Loucy (cell line): ENCODE measurements around the gene ADORA1.
A peak's percentile ranks its signal among the peaks of the same experiment; 100 is the strongest.

Source experiments
- H2AFZ ChIP-seq: fragments of 200-600 bp; sonication (generic); 2 replicates; pipeline ENCODE4 v1.6.0; 2016; ENCODE audit warnings: antibody characterized with exemption, mild to moderate bottlenecking, low read length, moderate library complexity
- H3F3A ChIP-seq: fragments of 200-600 bp; 2 replicates; pipeline ENCODE4 v1.6.0; 2016; ENCODE audit warnings: antibody characterized with exemption, low read depth, mild to moderate bottlenecking
- H3K27me3 ChIP-seq: fragments of 200-600 bp; sonication (generic); 2 replicates; pipeline ENCODE4 v1.6.1; 2014; ENCODE audit warnings: low read length, mild to moderate bottlenecking; ENCODE audit not compliant: insufficient read depth, poor library complexity, severe bottlenecking
- H3K36me3 ChIP-seq: fragments of 200-600 bp; sonication (generic); 2 replicates; pipeline ENCODE4 v1.6.1; 2016; ENCODE audit warnings: low read length; ENCODE audit not compliant: insufficient read depth
- H3K4me1 ChIP-seq: fragments of 200-600 bp; sonication (generic); 2 replicates; pipeline ENCODE4 v1.5.1; 2014; ENCODE audit warnings: low read length, mild to moderate bottlenecking; ENCODE audit not compliant: insufficient read depth, poor library complexity, severe bottlenecking
- H3K4me2 ChIP-seq: fragments of 200-600 bp; sonication (generic); 2 replicates; pipeline ENCODE4 v1.6.0; 2014; ENCODE audit warnings: antibody characterized with exemption, low read length, low read depth, mild to moderate bottlenecking; ENCODE audit not compliant: poor library complexity, severe bottlenecking
- H3K4me3 ChIP-seq: fragments of 200-600 bp; sonication (generic); 2 replicates; pipeline ENCODE4 v1.5.1; 2014; ENCODE audit warnings: low read length, mild to moderate bottlenecking, mixed read lengths; ENCODE audit not compliant: poor library complexity, severe bottlenecking
- H3K79me2 ChIP-seq: fragments of 200-600 bp; sonication (generic); 2 replicates; pipeline ENCODE4 v1.6.1; 2014; ENCODE audit warnings: low read length; ENCODE audit not compliant: insufficient read depth
- H3K9ac ChIP-seq: fragments of 200-600 bp; sonication (generic); 2 replicates; pipeline ENCODE4 v1.6.0; 2014; ENCODE audit warnings: mild to moderate bottlenecking, low read depth, low read length, moderate library complexity; ENCODE audit not compliant: poor library complexity, severe bottlenecking
- H3K9me2 ChIP-seq: fragments of 200-600 bp; sonication (generic); replicated peaks from 2 replicates; pipeline ENCODE4 v1.6.1; 2016; ENCODE audit warnings: low read depth, low read length, mixed read lengths
- H3K9me3 ChIP-seq: fragments of 200-600 bp; sonication (generic); 2 replicates; pipeline ENCODE4 v1.6.1; 2014; ENCODE audit warnings: mild to moderate bottlenecking, antibody characterized with exemption, low read length, low read depth; ENCODE audit not compliant: insufficient read depth
- H4K20me1 ChIP-seq: fragments of 200-600 bp; sonication (generic); 2 replicates; pipeline ENCODE4 v1.6.0; 2014; ENCODE audit warnings: antibody characterized with exemption, low read length, mild to moderate bottlenecking; ENCODE audit not compliant: insufficient read depth, poor library complexity, severe bottlenecking
- EZH2phosphoT487 ChIP-seq: fragments of 200-600 bp; IDR thresholded peaks from 2 replicates; pipeline ENCODE4 v1.6.1; 2018; ENCODE audit warnings: antibody characterized with exemption, mild to moderate bottlenecking, moderate library complexity, borderline replicate concordance
- TF ChIP-seq, protein P1 (sequence below): fragments of 200-600 bp; sonication (generic); conservative IDR thresholded peaks from 2 replicates; pipeline ENCODE4 v1.5.1; 2014; ENCODE audit warnings: mild to moderate bottlenecking, antibody characterized with exemption, low read length

ADORA1 gene

DNA sequence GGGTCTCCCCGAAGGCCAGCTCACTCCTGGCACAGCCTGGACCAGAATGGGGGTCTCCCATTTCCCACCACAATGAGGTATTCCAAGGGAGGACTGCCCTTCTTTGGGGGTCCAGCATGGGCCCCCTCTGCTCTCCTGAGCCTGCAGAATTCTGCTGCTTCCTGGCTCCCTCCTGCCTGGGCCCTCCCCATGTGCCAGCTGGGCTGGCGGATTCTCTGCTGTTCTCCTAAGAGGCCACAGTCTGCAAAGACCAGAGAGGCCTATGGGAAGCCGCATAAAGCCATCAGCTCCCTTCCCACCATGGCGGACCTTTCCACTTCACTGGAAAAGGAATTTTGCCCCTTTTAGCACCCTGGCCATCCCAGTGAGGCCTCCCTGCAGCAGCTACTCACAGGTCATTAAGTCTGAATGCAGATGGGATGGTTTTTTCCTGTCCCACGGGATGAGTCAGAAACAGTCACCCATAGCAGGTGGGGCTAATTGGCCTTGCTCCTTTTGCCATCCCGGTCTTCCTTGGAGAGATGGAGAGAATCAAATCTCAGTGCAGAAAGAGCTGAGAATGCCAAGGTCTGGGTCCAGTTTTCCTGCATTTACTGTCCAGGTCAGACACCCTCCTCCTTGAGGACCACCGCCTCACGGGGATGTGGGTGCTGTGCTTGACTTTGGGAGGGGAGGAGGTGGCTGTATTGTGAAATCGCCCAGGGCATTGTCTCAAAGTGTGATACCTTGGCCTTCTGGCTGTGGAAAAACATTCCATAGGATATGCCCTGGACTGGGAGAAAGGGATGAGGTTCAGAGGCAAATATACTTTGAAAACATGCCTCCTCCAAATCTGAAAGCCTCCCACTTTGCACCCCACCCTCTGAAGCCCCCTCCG is 24.9 kb downstream of the ADORA1 start:
- no peak for TF ChIP-seq EZH2phosphoT487
- TF ChIP-seq, protein P1, sequence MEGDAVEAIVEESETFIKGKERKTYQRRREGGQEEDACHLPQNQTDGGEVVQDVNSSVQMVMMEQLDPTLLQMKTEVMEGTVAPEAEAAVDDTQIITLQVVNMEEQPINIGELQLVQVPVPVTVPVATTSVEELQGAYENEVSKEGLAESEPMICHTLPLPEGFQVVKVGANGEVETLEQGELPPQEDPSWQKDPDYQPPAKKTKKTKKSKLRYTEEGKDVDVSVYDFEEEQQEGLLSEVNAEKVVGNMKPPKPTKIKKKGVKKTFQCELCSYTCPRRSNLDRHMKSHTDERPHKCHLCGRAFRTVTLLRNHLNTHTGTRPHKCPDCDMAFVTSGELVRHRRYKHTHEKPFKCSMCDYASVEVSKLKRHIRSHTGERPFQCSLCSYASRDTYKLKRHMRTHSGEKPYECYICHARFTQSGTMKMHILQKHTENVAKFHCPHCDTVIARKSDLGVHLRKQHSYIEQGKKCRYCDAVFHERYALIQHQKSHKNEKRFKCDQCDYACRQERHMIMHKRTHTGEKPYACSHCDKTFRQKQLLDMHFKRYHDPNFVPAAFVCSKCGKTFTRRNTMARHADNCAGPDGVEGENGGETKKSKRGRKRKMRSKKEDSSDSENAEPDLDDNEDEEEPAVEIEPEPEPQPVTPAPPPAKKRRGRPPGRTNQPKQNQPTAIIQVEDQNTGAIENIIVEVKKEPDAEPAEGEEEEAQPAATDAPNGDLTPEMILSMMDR, result no peak
- H3K4me3 ChIP-seq, result no peak overlapping the region
- no peaks in the 10 kb centered on the region for H3K79me2 ChIP-seq
- H3K9me2 ChIP-seq, result no peaks in the 10 kb centered on the region
- H3K4me2 ChIP-seq, result peak overlapping the region; percentile 58
- no peaks in the 10 kb centered on the region for H3K27me3 ChIP-seq
- peaks cover 29% of the 10 kb centered on the region for H3K4me1 ChIP-seq
- H2AFZ ChIP-seq, result no peak overlapping the region
- no peaks in the 10 kb centered on the region for H3K9me3 ChIP-seq
- no peaks in the 10 kb centered on the region for H3F3A ChIP-seq
- H3K9ac ChIP-seq, result peak overlapping the region; percentile 47
- H4K20me1 ChIP-seq, result no peaks in the 10 kb centered on the region
- no peaks in the 10 kb centered on the region for H3K36me3 ChIP-seq

DNA sequence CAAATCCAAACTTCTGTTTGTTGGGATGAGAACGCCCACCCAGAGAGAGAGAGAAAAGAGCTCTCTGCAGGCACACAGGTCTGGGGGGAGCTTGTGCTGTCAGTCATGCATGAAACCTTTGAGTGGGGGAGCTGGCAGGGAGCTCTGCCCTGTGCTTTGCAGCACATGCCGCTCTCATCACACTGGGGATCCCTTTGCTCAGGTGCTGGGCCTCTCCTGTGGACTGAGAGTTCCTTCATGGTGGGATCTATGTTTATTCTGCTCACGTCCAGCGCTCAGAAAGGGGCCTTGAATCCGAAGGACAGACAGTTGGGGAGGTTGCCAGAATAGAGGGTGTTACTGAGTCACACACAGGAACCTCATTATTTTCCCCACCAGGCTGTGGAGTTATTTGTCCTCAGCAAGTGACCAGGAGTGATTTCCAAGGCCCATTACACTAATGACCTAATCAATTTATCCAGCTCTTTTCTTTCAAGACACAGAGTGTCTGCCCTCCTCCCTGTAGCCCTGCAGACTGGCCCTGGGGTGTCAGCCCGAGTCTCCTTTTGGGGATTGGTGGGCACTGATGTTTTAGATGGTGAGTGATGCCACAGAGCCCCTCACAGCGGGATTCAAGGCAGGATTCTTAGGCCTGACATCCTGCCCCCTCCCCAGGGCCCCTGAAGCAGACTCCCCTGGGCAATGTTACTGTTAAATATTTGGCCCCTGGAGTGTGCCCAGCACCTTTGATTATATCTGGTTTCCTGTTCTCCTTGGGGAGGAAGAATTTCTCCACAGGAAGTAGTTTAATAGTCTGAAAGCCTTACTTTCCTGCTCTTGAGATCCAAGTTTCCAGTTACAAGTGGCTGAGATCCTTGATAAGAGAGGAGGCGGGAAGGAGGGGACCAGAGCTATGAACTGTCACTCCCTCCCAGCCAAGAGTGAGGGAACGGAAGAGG is 25.8 kb downstream of the ADORA1 start:
- TF ChIP-seq, protein P1, result no peak
- TF ChIP-seq EZH2phosphoT487, result no peak
- Histone ChIP-seq H3K9me3 (no peaks in the 10 kb centered on the region), H3K79me2 (no peaks in the 10 kb centered on the region), H3K9me2 (no peaks in the 10 kb centered on the region), H3K27me3 (no peaks in the 10 kb centered on the region), H3K4me1 (peaks cover 29% of the 10 kb centered on the region), H4K20me1 (no peaks in the 10 kb centered on the region), H3F3A (no peaks in the 10 kb centered on the region), H2AFZ (no peak overlapping the region), H3K36me3 (no peaks in the 10 kb centered on the region), H3K4me3 (peak overlapping the region; percentile 23), H3K9ac (peak overlapping the region; percentile 47), H3K4me2 (peak overlapping the region; percentile 58)

GRCh38 chr1:203153989-203154821 is 26.7 kb downstream of the ADORA1 start:
- peak overlapping the region; percentile 58 for H3K4me2 ChIP-seq
- peaks cover 29% of the 10 kb centered on the region for H3K4me1 ChIP-seq
- H3K9ac ChIP-seq, result no peak overlapping the region
- no peaks in the 10 kb centered on the region for H3K36me3 ChIP-seq
- no peaks in the 10 kb centered on the region for H3K79me2 ChIP-seq
- no peaks in the 10 kb centered on the region for H3F3A ChIP-seq
- no peaks in the 10 kb centered on the region for H3K9me2 ChIP-seq
- no peaks in the 10 kb centered on the region for H3K27me3 ChIP-seq
- H3K9me3 ChIP-seq, result no peaks in the 10 kb centered on the region
- no peak overlapping the region for H3K4me3 ChIP-seq
- no peak overlapping the region for H2AFZ ChIP-seq
- no peaks in the 10 kb centered on the region for H4K20me1 ChIP-seq
- TF ChIP-seq EZH2phosphoT487, result no peak
- TF ChIP-seq, protein P1, result no peak
